IPS-18a (cell line): ENCODE data around the gene ANKRD10.
A peak's percentile ranks its signal among the peaks of the same experiment; 100 is the strongest.

ENCODE experiments used
- H3K27ac ChIP-seq: one replicate; pipeline ENCODE4 v1.5.1; 2013; ENCODE audit warnings: low read length
- H3K27me3 ChIP-seq: one replicate; pipeline ENCODE4 v1.6.1; 2013; ENCODE audit warnings: mild to moderate bottlenecking, low read length; ENCODE audit not compliant: control insufficient read depth, insufficient read depth
- H3K36me3 ChIP-seq: one replicate; pipeline ENCODE4 v1.6.1; 2013; ENCODE audit warnings: low read depth, low read length; ENCODE audit not compliant: control insufficient read depth
- H3K4me1 ChIP-seq: one replicate; pipeline ENCODE4 v1.6.1; 2013; ENCODE audit warnings: low read depth, low read length; ENCODE audit not compliant: control insufficient read depth
- H3K4me3 ChIP-seq: one replicate; pipeline ENCODE4 v1.5.1; 2013; ENCODE audit warnings: low read length
- H3K9ac ChIP-seq: one replicate; pipeline ENCODE4 v1.6.1; 2013; ENCODE audit warnings: mild to moderate bottlenecking, low read length, moderate library complexity
- H3K9me3 ChIP-seq: one replicate; pipeline ENCODE4 v1.6.1; 2013; ENCODE audit warnings: low read depth, low read length; ENCODE audit not compliant: control insufficient read depth

Gene ANKRD10

GRCh38 chr13:110911880-110912279 is 3.0 kb downstream of the ANKRD10 start:
- no peaks in the 10 kb centered on the region for H3K9me3 ChIP-seq
- H3K27me3 ChIP-seq = no peaks in the 10 kb centered on the region
- peak overlapping the region; percentile 76 for H3K4me3 ChIP-seq
- H3K4me1 ChIP-seq = peaks cover 56% of the 10 kb centered on the region
- peaks cover 23% of the 10 kb centered on the region for H3K36me3 ChIP-seq
- H3K27ac ChIP-seq = no peak overlapping the region
- H3K9ac ChIP-seq = peak overlapping the region; percentile 96

- Histone ChIP-seq H3K36me3 (peaks cover 38% of the 10 kb centered on the region), H3K27ac (no peak overlapping the region), H3K4me1 (peaks cover 59% of the 10 kb centered on the region), H3K9me3 (no peaks in the 10 kb centered on the region), H3K27me3 (no peaks in the 10 kb centered on the region), H3K4me3 (peak overlapping the region; percentile 44), H3K9ac (no peak overlapping the region)
Observed at GRCh38 chr13:110910013-110910890, 4.6 kb downstream of the ANKRD10 start.

DNA sequence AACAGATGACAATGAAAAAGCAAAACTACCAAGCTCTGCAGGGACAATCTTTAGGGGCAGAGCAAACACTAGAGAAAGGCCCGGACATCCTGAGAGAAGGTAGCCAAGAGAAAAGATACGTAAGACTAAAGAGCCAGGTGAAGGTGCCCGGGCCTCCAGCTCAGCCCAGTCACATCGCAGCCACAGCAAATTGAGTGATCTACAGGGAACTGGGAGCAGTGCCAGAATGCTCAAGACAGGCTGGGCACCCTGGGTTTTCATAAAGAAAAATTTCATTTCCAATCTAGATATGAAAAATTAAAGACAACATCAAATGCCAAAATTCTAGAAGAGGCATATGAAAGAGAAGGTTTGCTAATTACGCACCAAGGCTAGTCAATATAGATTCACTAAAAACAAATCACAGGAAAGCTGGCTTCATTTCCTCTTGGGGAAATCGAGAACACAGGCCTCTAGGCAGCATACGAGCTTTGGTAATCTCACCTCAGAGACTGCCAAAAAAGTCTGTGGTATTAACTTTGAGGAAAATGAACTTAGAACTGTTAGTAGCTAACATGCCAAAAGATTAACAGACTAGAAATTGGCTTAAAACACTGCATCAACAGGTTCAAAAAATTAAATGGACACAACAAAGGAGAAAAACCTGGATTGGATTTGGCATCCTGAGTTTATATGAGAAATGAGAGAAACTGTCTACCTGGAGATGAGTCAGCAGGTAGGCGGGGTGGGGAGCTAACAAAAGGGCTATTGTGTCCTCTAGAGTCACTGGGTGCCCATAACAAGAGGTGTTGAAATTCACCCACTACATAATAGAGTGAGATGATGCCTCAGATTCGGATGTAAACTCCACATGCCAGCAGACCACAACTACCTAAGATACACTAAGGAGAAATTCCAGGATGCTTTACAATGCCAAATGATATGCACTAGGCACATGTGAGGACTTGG is 6.6 kb downstream of the ANKRD10 start:
- H3K4me1 ChIP-seq = peaks cover 59% of the 10 kb centered on the region

GRCh38 chr13:110907301-110907700 is 7.6 kb downstream of the ANKRD10 start:
- peak overlapping the region; percentile 90 for H3K27ac ChIP-seq
- H3K4me1 ChIP-seq = peaks cover 54% of the 10 kb centered on the region
- no peaks in the 10 kb centered on the region for H3K9me3 ChIP-seq
- H3K9ac ChIP-seq = peak overlapping the region; percentile 71
- peaks cover 66% of the 10 kb centered on the region for H3K36me3 ChIP-seq
- H3K4me3 ChIP-seq = no peak overlapping the region
- H3K27me3 ChIP-seq = no peaks in the 10 kb centered on the region

More for the DNA sequence above, 6.6 kb downstream of the ANKRD10 start:
- no peaks in the 10 kb centered on the region for H3K9me3 ChIP-seq
- peak overlapping the region; percentile 90 for H3K27ac ChIP-seq
- no peaks in the 10 kb centered on the region for H3K27me3 ChIP-seq
- peak overlapping the region; percentile 44 for H3K4me3 ChIP-seq
- peaks cover 57% of the 10 kb centered on the region for H3K36me3 ChIP-seq
- H3K9ac ChIP-seq = peak overlapping the region; percentile 71

DNA sequence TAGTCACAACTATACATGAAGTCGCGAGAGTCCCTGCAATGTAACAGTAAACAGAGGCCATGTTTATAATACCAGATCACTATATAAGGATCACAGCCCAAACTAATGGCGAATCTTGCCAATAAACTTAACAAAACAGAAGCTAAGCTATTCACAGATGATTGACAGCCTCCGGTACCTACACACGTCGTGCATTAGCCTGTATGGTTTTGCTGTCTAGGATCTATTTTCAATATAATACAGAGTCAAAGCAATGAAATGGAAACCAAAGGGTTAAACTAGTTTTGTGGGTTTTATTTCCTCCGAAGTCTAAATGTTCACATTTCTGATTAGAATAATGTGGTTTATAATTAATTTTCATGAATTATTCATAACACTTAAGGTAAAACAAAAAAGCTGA is 10.1 kb downstream of the ANKRD10 start:
- H3K36me3 ChIP-seq = peaks cover 78% of the 10 kb centered on the region
- no peak overlapping the region for H3K27ac ChIP-seq

GRCh38 chr13:110902370-110902769 is 12.5 kb downstream of the ANKRD10 start:
- H3K27me3 ChIP-seq = no peaks in the 10 kb centered on the region
- peaks cover 76% of the 10 kb centered on the region for H3K36me3 ChIP-seq
- H3K9ac ChIP-seq = no peak overlapping the region
- H3K4me1 ChIP-seq = peaks cover 13% of the 10 kb centered on the region
- H3K9me3 ChIP-seq = no peaks in the 10 kb centered on the region
- no peak overlapping the region for H3K4me3 ChIP-seq
- H3K27ac ChIP-seq = no peak overlapping the region

More for the DNA sequence above, 10.1 kb downstream of the ANKRD10 start:
- Histone ChIP-seq H3K9ac (no peak overlapping the region), H3K4me3 (no peak overlapping the region), H3K27me3 (no peaks in the 10 kb centered on the region), H3K4me1 (peaks cover 37% of the 10 kb centered on the region), H3K9me3 (no peaks in the 10 kb centered on the region)

DNA sequence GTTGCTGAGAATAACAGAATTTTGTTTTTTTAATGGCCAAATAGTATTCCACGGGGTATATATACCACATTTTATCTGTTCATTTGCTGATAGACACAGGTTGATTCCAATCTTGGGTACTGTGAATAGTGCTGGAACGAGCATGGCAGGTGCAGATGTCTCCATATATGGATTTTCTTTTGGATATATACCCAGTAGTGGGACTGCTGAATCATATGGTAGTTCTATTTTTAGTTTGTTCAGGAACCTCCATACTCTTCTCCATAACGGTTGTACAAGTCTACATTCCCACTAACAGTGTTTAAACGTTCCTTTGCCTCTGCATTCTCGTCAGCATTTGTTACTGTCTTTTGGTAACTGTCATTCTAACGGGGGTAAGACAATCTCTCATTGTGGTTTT is 17.3 kb downstream of the ANKRD10 start:
- Histone ChIP-seq H3K27ac (no peak overlapping the region), H3K9me3 (no peaks in the 10 kb centered on the region), H3K4me1 (no peaks in the 10 kb centered on the region), H3K4me3 (no peak overlapping the region), H3K36me3 (peaks cover 67% of the 10 kb centered on the region), H3K9ac (no peak overlapping the region), H3K27me3 (no peaks in the 10 kb centered on the region)

GRCh38 chr13:110897014-110897413 is 17.9 kb downstream of the ANKRD10 start:
- Histone ChIP-seq H3K4me1 (no peaks in the 10 kb centered on the region), H3K27me3 (no peaks in the 10 kb centered on the region)

DNA sequence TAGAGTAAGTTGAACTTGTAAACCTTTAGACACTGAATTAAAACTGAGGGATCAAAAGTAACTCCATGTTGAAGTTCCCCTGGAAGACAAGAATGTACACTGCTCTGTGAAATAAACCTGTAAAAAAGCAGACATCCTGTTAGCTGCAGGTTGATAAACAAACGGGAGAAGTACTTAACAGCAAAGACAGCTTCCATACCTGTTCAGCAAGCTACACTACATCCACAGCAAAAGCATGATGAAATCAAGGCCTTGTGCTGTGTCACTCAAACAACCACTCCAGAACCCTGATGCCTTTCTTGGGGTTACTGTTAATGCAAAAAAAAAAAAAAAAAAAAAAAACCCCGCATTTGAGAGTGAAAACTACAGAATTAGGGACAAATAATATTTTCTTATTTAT is 20.8 kb downstream of the ANKRD10 start:
- H3K27me3 ChIP-seq = no peaks in the 10 kb centered on the region
- no peak overlapping the region for H3K4me3 ChIP-seq
- peaks cover 48% of the 10 kb centered on the region for H3K36me3 ChIP-seq
- H3K27ac ChIP-seq = no peak overlapping the region
- no peak overlapping the region for H3K9ac ChIP-seq
- H3K9me3 ChIP-seq = no peaks in the 10 kb centered on the region
- no peaks in the 10 kb centered on the region for H3K4me1 ChIP-seq

More at GRCh38 chr13:110897014-110897413, 17.9 kb downstream of the ANKRD10 start:
- Histone ChIP-seq H3K36me3 (peaks cover 64% of the 10 kb centered on the region), H3K4me3 (no peak overlapping the region), H3K9me3 (no peaks in the 10 kb centered on the region), H3K9ac (no peak overlapping the region), H3K27ac (no peak overlapping the region)

GRCh38 chr13:110893571-110893970 is 21.3 kb downstream of the ANKRD10 start:
- Histone ChIP-seq H3K4me3 (no peak overlapping the region), H3K4me1 (no peaks in the 10 kb centered on the region), H3K9me3 (no peaks in the 10 kb centered on the region), H3K9ac (no peak overlapping the region), H3K27ac (no peak overlapping the region), H3K27me3 (no peaks in the 10 kb centered on the region), H3K36me3 (peaks cover 46% of the 10 kb centered on the region)
